GM21381 (cell line): ENCODE data around the gene ADARB2.

Experiments used
- ATAC-seq: cut with Tn5 transposase; IDR thresholded peaks from one replicate; pipeline ENCODE4 v1.9.1; 2021; ENCODE audit warnings: mild to moderate bottlenecking, moderate library complexity; ENCODE audit not compliant: unreplicated experiment

The ADARB2 gene

DNA sequence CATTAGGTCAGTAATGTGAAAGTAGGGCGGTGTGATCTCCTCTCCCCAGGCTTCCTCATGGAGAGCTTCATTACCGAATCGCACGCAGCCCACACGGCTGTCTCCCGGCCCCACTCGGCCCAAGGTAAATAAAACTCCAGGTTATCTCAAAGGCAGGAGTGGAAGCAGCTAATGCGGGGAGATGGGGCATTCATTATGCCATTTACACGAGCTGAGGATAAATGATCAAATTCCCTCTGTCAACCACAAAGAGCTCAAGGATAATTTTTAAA is 93.5 kb downstream of the ADARB2 start:
- ATAC-seq: no peak

DNA sequence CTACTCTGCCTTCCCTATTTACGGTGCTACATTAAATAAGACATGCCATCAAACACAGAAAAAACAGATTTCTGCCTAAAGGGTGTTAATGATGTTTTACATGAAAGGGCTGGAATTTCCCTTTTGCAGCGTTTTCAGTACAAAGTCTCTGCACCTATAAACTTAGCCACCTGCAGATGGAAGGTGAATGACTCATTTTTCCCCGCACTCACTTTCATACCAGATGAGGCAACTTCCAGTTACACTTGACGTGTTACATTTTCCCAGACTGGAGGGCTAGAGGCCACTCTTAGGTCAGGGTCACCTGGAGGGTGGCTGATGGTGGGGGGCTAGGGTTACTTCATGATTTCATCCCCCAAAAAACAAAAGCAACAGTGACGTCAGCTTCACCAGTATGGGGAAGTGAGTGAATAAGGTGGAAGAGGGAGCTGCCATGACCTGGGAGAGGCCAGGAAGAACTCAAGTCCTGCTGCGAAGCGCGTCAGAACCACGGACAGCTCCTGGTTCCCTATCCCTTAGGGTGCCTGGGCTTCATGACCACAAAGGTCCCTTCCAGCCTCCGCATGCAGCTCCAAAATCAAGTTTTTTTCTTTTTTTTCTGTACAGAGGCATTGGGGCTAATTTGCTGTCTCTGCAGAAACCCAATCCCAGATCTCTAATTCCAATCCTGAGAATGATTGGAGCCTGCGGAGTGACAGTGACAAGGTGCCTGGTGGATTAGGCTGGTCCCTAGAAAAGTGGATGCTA is 94.0 kb downstream of the ADARB2 start:
- peak; percentile 76 for ATAC-seq

DNA sequence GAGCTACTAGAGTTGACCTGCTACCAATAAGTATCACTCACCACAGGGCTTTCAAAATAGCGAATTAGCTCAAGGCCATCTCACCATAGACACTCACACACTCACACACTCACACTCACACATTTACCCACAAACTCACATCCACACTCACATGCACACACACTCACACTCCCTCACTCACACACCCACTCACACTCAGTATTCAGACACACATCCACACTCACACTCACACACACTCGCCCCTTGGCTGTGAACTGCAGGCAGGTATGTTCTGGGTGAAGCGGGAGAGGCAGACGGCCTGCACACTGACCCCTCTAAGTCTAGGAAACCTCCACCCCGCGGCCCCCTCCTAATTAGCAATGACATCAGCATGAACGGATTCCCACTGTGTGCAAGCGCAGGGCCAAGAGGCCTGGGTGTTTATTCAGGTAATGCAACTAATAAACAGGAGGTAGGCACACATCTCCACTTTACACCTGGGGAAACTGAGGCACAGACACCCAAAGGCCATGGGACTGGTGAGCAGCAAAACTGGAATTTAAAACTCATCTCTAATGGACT is 94.6 kb downstream of the ADARB2 start:
- ATAC-seq: no peak

DNA sequence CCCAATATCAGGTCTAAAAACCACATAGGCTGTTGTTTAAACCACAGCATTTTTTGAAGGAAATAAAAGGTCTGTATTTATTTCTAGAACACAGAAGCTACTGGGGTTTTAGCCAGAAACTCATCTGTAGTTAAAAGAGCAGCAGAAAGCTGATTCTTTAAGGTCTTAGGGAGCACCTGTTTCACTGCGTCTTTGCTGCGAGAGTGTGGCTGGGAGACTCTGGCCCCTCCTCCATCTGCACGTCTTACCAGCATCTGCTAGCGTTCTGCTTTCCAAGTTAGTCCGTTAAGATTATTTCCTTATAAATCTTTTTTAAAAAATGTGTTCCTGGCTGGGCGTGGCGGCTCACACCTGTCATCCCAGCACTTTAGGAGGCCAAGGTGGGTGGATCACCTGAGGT is 95.9 kb downstream of the ADARB2 start:
- no peak for ATAC-seq

DNA sequence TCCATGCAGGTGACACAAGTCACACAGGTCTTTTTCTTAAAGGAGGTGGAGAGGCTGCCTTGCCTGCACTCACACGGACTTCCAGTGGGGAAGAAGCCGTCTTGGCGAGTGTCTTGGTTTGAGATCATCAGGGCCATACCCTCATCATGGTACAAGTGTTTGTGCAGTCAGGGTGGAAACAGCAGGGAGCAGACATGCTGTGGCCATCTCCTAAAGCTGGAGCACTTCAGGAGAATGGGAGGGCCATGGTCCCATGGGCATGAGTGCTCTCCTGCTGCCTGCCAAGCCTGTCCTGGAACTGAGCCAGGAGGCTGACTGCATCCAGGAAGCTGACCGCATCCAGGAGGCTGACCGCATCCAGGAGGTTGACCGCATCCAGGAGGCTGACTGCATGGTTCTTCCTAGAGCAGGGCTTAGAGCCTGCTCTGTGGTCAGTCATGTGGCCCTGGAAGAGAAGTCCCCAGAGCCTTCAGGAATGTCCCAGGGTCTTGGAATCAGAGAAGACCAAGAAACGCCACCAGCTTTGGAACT is 98.4 kb downstream of the ADARB2 start:
- no peak for ATAC-seq

DNA sequence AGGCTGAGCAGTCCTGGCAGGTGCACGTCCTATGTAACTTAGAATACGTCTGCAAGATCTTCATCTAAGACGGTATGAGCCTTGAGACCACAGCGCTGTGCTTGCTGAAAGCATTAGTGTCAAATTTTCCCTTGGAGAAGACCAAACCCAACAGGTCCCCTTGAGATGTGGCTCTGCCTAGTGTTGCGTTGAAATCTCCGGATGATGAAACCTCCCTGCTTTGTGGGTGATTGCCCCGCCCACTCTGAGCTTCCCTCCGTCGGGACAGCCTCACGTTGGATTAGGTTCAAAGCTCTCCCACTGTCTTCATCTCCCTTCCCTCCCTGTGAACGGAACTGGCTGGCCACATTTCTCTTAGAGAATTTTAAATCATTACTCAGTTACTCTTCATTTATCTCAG is 102.0 kb downstream of the ADARB2 start:
- ATAC-seq: no peak

DNA sequence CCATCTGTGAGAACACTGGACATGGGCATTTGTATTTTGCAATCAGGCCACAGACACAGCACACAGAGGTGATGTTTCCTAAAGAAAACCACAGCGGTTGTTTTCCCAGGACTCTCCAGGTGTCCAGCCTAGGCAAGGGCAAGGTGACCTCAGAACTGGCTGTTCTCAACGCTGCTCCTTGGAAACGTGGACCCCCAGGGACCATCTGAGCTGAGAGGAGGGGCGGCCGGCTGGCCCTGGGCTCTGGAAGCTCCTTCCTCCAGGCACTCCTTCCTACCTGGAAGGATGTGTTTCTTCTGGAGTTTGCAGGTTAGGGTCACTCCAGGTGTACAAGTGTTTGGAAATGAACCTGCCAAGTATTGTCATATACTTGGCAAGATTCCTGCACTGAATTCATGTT is 103.1 kb downstream of the ADARB2 start:
- ATAC-seq: no peak

DNA sequence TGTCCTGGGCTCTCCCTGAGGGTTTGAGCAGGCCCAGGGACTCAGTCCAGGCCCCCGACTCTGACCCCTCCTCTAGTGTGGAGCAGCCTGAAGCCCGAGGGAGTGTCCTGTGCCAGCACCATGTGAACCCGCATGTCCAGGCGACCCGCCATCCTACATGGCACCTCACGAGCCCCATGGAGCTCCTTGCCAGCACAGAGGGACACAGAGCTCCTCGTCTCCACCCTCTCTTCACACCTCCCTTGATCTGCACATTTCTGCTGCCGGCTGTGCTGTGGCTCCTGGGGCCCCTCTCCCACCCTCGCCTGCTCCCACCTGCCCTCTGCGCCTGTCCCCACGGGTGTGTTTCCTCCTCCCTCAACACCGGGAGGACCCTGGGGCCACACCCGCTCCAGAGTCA is 103.5 kb downstream of the ADARB2 start:
- ATAC-seq: no peak

DNA sequence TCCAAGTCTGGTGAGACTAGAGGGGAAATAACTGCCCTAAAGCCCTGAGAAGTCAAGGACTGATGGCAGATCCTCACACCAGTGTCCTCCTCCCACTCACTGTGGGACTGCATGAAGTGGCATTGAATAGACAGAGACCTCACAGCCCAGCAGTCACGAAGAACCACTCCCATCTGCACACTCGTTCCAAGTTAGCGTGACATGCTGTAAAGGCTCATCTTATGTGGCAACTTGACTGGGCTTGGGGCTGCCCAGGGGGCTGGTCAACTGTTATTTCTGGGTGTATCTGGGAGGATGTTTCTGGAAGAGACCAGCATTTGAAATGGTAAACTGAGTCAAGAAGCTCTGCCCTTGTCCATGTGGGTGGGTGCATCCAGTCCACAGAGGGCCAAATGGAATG is 104.7 kb downstream of the ADARB2 start:
- ATAC-seq: no peak

DNA sequence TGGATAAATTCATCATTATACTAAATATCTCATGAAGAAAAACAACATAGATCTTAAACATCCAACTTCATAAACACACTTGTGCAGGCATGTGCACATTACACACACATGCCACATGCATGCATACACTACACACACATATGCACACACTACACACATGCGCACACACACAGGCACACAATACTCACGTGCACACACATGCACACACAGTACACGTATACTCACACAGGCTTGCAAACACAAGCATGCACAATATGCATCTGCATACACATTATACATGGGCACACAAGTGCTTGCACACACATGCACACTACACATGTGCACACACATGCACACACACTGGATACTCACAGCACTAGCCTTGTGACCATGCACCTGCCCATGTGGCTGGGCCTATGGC is 105.2 kb downstream of the ADARB2 start:
- no peak for ATAC-seq

DNA sequence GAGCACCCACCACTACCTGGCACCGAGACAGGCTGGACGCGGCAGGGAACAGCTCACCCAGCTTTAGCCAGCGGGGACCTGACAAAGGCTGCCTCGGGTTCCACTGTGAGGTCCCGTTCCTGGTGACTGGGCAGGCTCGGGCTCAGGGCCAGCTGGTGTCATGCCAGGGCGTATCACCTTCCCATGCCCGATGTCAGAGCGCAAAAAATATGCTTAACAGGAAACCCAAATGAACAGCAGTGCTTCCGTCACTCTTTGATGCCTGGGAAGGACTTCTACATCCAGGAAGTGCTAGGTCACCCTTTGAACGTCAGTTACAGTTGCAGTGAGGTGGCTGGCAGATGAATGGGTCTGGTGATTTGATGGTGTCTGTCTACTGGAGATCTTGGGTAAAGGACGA is 106.0 kb downstream of the ADARB2 start:
- no peak for ATAC-seq

DNA sequence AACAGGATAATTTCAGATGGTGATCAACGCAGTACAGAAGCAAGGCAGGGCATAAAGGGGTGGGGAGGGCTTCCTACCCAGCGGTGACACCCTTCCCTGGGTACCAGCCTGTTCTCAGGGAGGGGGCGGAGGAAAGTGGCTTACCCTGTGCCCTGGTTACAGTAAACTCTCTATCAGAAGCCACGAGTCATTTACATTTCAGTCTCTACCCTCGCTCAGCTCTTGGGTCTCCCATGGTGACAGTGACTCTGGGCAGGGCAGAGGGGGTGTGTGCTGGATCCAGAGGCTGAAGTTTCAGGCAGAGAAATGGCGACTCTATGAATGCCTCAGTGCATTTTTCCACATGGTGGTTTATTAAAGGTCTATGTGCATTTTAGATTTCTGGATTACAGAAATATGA is 107.0 kb downstream of the ADARB2 start:
- ATAC-seq: no peak

DNA sequence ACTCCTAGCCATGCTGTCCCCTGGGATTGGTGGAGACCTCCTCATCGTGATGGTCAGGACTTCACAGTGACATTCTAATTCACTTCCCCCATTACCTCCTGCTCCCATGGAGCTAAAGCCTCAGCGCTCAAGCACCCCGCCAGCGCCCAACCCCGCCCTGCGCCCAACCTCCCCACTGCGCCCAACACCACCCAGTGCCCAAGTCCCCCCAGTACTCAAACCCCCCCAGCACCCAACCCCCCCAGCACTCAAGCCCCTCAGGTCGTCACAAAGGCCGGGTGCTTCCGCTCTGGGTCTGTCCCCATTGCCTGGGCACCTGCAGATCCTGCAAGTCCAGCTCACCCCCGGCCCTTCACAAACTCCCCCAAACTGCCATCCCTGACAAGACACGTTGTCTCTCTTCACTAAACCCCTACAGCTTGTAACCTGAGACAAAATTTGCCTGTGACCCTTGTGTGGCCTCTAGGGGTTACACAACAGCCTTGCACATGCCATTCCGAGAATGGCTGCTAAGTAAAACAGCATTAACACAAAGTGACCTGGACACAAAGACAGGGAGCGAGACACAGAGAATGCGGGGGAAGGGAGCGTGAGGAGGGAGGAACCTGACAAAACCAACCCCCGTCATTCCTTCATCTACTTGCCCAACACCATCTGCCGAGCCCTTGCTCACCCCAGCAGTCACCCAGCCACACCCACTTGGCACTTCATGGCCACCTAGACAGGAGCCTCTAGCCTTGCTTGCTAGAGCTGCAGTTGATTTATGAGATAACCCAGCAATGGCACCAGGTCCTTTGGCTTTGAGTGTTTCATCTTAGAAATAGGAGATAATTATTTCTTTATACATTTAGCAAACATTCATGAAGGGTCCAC is 107.8 kb downstream of the ADARB2 start:
- ATAC-seq: no peak

DNA sequence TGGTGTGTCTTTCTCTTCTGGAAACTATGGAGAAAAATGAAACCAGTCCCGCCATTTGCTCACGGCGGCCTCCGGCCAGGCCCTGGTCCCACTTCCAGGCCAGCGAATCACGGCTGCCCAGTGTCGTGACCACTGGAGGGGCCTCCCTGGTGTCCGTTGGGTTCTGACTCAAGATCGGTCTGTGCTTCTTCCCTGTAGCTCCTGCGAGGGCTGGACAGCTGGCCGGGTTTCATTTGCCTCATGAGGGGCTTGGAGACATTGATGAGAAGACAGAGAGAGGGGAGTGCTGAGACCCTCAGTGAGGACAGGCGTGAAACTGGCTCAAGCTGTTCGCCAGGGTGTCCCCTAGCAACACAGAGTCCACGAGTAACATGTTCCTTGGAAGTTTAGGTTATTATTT is 108.6 kb downstream of the ADARB2 start:
- no peak for ATAC-seq

DNA sequence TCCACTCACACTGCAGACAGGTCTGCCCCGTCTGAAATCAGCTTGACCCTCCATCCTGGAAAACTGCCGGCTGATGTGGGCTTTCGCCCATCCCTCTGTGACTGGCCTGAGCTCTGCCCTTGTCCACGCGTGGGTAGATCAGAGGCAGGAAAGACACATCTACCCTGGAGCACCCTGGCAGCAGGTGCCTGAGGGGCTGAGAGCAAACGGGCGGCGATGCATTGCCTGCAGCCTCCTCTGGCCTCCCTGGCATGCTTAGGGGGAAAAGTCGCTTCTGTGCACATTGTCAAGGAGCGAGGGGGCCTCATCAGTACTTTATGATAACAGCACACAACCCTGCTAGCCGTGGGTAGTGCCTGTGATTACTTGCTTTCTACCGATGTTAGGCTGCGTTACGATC is 109.4 kb downstream of the ADARB2 start:
- no peak for ATAC-seq

DNA sequence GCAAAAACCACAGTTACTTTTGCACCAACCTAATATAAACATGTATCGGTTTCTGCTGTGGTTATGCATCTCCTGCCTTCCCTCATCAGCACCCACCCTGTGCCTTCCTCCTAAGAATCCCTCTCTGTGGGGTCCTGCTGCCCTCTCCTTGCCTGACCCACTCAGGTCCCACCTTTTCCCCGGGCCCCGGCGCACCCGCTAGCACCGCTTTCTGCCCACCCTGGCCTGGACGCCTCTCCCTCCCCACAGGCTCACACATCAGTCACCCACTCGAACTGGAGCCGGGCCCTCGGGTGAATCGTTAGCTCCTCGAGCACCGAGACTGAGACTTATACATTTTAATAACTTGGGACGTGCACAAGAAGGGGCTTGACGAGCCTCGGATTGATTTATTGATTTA is 110.5 kb downstream of the ADARB2 start:
- ATAC-seq: no peak

DNA sequence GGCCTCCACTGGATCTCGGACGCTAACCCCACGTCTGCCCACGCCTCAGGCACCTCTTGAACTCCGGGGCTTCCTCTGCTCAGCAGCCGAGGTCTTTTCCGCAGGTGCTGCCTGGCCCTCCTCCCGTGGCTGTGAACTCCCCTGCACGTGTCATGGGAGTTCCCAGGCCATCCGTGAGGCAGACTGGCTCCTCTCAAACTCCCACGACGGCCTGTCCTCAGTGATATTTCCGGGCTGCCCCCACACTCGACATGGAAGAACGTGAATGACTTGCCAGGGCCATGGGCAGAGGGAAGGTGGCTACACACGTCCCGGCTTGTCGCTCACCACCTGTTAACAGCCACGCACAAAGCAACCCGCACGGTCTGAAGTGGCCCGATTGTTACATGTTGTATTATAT is 110.9 kb downstream of the ADARB2 start:
- ATAC-seq: no peak

DNA sequence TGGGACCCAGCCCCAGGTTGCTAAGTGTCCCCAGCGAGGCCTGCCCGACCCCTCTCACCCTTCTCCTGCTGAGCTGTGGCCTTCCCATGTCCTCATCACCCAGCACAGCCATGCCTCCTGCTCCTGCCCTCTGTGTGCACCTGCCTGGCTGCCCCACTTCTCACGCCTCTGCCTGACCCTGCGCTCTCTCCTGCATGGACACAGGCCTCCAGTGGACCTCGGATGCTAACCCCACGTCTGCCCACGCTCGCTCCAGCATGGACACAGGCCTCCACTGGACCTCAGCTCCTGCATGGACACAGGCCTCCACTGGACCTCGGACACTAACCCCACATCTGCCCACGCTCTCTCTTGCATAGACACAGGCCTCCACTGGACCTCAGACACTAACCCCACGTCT is 111.6 kb downstream of the ADARB2 start:
- ATAC-seq: no peak

DNA sequence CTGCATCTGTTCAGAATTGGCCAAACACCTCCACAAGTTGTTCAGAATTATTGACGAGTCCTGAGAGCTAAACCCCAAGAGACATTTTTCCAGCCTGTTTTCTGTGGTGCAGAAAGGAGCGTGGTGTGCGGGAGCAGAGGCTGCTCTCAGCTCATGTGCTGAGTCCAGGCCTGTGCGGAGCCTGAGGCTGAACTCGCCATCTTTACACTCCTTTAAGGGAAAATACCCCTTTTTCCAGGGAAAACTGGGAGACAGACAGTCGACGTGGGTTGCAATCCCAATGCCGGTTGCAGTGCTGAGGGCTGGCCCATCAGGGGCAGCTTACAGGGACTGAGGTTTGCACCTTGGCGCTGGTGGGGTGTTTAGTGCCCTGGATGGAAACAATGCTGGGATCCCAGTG is 112.2 kb downstream of the ADARB2 start:
- ATAC-seq: no peak

DNA sequence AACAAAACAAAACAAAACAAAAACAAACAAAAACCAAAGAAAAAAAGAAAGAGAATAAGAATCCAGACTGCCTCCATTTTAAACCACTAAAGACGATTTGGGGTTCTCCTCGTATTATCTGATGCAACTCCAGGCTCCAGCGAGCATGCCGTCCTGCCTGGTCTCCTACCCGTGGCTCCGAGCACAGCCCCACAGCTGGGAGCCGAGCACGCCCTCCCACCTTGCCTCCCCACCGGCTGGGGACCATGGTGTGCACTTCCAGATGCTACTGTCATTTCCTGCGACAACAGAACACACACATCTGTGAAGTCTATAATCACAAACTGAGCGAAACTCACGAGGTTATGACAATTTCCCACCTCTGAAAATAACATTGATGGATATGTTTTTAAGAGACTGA is 113.1 kb downstream of the ADARB2 start:
- no peak for ATAC-seq

DNA sequence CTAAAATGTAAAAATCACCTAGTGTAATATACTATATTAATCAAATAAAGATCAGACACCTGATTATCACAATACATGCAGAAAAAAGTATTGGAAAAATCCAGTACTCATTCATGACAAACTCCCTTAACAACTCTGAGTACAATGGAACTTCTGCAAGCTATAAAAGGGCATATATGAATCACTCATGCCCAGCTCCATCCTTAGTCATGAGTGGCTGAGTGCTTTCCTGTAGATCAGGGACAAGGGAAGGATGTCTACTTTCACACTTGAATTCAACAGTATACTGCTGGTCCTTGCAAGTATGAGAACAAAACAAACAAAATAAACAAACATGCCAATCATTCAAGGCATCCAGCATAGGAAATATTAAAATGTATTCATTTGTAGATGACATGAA is 116.5 kb downstream of the ADARB2 start:
- no peak for ATAC-seq
